Fibroblast of the aortic adventitia (primary cell): Measurements from ENCODE around the gene CHTF8. TPM values are rescaled to one million over a fixed set of nuclear protein-coding genes. Genes with fewer than 3 reads are reported as not detected.
"Not testable (repeated sequence)": the region's sequence is repeated elsewhere in the genome, so short reads cannot be mapped to it uniquely, and the experiment has no call there.

Experiments
- DNase-seq: peaks from one replicate; pipeline ENCODE4 v3.0.0-alpha.2; 2010; ENCODE audit warnings: low read depth
- H3K4me3 ChIP-seq: 2 replicates; pipeline ENCODE4 v1.5.1; 2011; ENCODE audit warnings: low read depth, mild to moderate bottlenecking, control low read depth, low read length, moderate library complexity
- CTCF ChIP-seq: IDR thresholded peaks from 2 replicates; pipeline ENCODE4 v1.5.1; 2011; ENCODE audit warnings: mild to moderate bottlenecking, low read length, control low read depth, inconsistent platforms; ENCODE audit not compliant: insufficient read depth
- total RNA-seq: library from RNA; depleted of rRNA; stranded (reverse); fragments of >200 nt; gene quantifications from 2 replicates; pipeline ENCODE4 v1.2.3, GENCODE V29; 2012; ENCODE audit warnings: low replicate concordance

Gene CHTF8
- total RNA-seq, 1 donor = 90.6 TPM

- no peak for TF ChIP-seq CTCF
- H3K4me3 ChIP-seq = no peak overlapping the region
- DNase-seq = no peak
Observed at GRCh38 chr16:69138608-69139007, 6.2 kb upstream of the CHTF8 start.

GRCh38 chr16:69133373-69133954 is 1.1 kb upstream of the CHTF8 start:
- no peak for TF ChIP-seq CTCF
- H3K4me3 ChIP-seq = peak overlapping the region; percentile 96
- DNase-seq = no peak

- TF ChIP-seq CTCF = no peak
- peak; percentile 77 for DNase-seq
- H3K4me3 ChIP-seq = peak overlapping the region; percentile 96
Observed at GRCh38 chr16:69131839-69132423, 457 bp downstream of the CHTF8 start.

DNA sequence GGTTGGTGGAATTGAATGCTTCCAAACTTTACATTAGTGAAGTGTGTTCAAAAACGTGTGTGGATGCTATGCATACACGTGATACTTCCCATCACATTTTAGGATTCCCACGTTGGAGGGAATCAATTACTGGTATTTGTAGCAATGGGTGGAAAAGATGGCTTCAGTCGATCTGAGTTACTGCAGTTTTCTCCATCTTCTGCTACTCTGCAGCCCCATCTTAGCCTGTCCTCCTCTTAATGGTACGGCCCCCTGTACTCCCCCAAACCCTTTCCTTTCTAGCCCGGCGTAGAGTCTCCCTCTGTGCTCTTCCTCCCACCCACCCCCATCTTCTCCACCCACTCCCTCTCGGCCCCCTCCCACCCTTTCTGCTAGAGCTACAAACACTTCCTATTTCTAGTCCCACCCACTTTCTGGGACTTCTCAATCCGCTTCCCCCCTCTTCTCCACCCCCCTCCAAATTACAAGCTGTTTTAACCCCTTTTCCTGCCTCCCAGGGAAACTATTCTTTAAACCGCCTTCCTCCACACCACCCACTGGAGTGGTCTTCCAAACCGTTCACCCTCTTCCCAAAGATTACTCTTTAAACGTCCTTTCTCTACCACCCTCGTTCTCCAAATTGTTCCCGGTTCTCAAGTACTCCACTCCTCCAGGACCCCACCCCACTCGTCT is 1.1 kb downstream of the CHTF8 start:
- no peak for TF ChIP-seq CTCF
- H3K4me3 ChIP-seq = peak overlapping the region; percentile 96
- no peak for DNase-seq

- TF ChIP-seq CTCF = no peak
- peak overlapping the region; percentile 96 for H3K4me3 ChIP-seq
- no peak for DNase-seq
Observed at GRCh38 chr16:69130461-69130860, 1.9 kb downstream of the CHTF8 start.

- no peak overlapping the region for H3K4me3 ChIP-seq
- DNase-seq = no peak
- no peak for TF ChIP-seq CTCF
Observed at GRCh38 chr16:69127966-69128510, 4.3 kb downstream of the CHTF8 start.

- DNase-seq, H3K4me3 ChIP-seq: not testable (repeated sequence)
Observed at GRCh38 chr16:69126801-69127200, 5.6 kb downstream of the CHTF8 start.
